ENCODE data around the gene LRP1B.

The LRP1B gene

DNA sequence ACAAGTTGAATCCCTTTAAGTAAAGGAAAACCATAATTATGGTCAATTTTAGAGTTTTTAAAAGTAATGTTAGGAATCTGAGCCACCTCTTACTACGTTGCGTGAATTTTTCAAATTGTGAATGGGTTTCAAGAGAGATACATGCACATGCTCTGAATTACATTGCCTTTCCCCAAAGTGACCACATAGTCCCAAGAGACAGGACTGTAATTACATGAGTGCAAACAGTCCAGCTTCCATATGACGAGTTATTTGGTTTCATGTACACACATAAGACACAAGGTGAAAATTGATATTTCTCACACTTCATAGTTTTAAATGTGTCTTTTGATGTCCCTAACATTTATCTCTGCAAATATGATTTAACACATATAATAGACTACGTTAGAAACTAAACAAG, 850.8 kb downstream of the LRP1B start:
- H3K4me3 ChIP-seq (ENCODE audit: low read depth, low read length) = no peak overlapping the region
- TF ChIP-seq, protein P1, sequence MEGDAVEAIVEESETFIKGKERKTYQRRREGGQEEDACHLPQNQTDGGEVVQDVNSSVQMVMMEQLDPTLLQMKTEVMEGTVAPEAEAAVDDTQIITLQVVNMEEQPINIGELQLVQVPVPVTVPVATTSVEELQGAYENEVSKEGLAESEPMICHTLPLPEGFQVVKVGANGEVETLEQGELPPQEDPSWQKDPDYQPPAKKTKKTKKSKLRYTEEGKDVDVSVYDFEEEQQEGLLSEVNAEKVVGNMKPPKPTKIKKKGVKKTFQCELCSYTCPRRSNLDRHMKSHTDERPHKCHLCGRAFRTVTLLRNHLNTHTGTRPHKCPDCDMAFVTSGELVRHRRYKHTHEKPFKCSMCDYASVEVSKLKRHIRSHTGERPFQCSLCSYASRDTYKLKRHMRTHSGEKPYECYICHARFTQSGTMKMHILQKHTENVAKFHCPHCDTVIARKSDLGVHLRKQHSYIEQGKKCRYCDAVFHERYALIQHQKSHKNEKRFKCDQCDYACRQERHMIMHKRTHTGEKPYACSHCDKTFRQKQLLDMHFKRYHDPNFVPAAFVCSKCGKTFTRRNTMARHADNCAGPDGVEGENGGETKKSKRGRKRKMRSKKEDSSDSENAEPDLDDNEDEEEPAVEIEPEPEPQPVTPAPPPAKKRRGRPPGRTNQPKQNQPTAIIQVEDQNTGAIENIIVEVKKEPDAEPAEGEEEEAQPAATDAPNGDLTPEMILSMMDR (IDR thresholded peaks at IDR 0.05; ENCODE audit: low read depth, low read length, missing control alignments) = no peak
- no peak for DNase-seq (ENCODE audit: low read depth)

DNA sequence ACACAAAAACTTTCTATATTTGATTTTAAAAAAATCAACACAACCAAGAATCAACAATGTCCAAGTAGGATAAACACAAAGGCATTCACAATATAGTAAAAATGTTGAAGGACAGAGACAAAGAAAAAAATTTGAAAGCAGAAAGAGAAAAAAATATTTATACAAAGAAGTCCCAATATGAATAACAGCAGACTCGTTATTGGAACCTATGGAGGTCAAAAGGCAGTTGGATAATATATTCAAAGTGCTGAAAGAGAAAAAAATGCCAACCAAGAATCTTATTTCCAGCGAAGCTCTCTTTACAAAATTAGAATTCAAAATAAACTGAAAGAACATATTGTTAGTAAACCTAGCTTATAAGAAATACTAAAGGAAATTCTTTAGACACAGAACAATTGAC, 859.5 kb downstream of the LRP1B start:
- DNase-seq (ENCODE audit: low read depth) = no peak
- TF ChIP-seq, protein P1 (IDR thresholded peaks at IDR 0.05; ENCODE audit: low read depth, low read length, missing control alignments) = no peak
- H3K4me3 ChIP-seq (ENCODE audit: low read depth, low read length) = no peak overlapping the region

DNA sequence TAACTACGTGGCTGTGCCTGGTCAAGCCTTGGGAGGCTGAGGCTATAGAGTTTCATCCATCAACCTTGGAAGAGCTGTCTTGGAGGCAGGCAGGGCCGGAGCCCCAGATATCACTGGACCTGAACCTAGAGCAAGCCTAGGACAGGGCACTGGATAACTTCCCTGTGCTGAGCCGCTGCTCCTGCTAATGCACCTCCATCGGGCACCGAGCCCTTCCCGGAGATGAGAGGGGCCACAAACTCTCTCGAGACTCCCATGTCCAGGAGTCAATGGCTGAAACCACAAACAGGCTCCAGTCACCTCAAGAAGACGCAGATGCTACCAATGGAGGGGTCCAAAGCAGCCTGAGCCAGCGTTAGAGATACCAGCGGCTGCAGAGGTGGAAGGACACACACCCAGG, 866.0 kb downstream of the LRP1B start:
- TF ChIP-seq, protein P1 (IDR thresholded peaks at IDR 0.05; ENCODE audit: low read depth, low read length, missing control alignments) = no peak
- H3K4me3 ChIP-seq (ENCODE audit: low read depth, low read length) = no peak overlapping the region
- DNase-seq (ENCODE audit: low read depth) = no peak

DNA sequence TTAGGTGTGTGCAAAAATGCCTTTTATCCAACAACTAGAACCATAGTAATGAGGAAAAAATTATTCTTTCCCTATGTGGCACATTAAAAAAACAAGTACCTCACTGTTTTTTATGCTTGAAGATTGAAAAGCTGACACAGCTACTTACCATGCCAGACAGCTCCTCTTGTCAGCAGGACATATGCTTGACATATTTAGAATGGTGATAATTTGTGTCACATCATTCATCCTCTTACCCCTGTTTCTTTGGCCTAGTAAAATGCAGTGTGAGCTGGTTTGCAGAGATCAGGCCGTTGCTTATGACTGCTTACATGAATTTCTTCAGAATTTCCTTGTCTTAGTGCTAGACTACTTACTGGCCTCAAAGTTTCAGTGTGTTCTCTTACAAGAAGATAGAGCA, 869.9 kb downstream of the LRP1B start:
- H3K4me3 ChIP-seq (ENCODE audit: low read depth, low read length) = no peak overlapping the region
- TF ChIP-seq, protein P1 (IDR thresholded peaks at IDR 0.05; ENCODE audit: low read depth, low read length, missing control alignments) = no peak
- DNase-seq (ENCODE audit: low read depth) = no peak

DNA sequence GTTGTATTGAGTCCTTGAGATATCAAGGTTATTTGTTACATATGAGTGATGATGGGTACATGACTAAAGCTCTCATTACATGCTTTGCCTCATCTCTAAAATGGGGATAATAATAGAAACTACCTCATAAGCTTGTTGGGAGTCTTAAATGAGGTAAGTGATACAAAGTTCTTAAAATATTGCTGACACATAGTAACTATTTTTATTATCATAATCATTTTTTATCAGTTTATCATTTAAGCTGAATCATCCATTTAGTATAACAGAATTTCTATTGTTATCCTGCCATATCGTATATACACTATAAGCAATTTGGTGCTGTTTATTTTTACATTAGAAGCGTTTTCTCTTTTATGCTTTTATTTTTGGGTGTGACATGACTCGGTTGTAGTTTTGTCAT, 871.1 kb downstream of the LRP1B start:
- TF ChIP-seq, protein P1 (IDR thresholded peaks at IDR 0.05; ENCODE audit: low read depth, low read length, missing control alignments) = no peak
- DNase-seq (ENCODE audit: low read depth) = no peak

DNA sequence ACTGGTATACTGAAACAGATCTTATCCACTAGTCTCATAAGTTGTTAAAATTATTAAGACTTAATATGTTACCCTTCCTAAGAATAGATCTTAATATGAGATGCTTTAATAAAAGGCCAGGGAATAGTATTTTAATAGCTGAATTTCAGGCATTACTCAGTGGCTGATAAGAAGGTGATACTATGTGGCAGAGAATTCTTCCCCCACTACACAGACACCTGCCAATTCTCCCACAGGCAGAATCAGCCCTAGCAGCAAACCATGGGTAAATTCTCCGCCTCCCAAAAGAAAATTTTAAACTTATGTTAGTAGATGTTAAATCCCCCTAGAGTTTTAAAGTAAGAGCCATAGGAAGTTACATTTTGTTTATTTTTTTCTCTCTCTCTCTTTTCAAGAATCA, 888.8 kb downstream of the LRP1B start:
- TF ChIP-seq, protein P1 (IDR thresholded peaks at IDR 0.05; ENCODE audit: low read depth, low read length, missing control alignments) = no peak
- no peak overlapping the region for H3K4me3 ChIP-seq (ENCODE audit: low read depth, low read length)
- DNase-seq (ENCODE audit: low read depth) = no peak

More for the DNA sequence above, 871.1 kb downstream of the LRP1B start:
- no peak overlapping the region for H3K4me3 ChIP-seq (ENCODE audit: low read depth, low read length)

DNA sequence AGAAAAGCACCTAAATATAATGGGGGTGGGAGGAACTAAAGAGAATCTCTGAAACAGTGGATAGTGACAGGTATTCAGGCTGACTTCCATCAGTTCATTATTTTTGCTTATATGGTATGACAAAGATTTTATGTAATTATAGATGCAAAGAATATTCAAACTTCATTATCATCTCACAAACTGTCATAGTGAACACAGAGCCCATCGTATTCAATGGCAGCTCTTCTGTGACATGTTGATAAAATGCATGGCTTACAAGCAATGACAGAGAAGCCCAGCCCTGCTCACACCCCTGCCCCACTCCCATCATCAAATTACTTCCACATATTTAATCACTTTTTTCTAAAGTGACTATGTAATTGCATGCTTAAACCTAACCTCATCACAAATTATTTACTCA, 904.3 kb downstream of the LRP1B start:
- TF ChIP-seq, protein P1 (IDR thresholded peaks at IDR 0.05; ENCODE audit: low read depth, low read length, missing control alignments) = no peak
- no peak overlapping the region for H3K4me3 ChIP-seq (ENCODE audit: low read depth, low read length)
- DNase-seq (ENCODE audit: low read depth) = no peak

Data from GM12864 (cell line).